Measurements from ENCODE around the gene AFAP1. TPM values are rescaled to one million over a fixed set of nuclear protein-coding genes. Genes with fewer than 3 reads are reported as not detected.
A peak's percentile ranks its signal among the peaks of the same experiment; 100 is the strongest.

The AFAP1 gene
- total RNA-seq, 4 donors from 2014 or later: 4.4 to 16.6 (median 10.7) TPM

GRCh38 chr4:7979652-7979968 is 39.9 kb upstream of the AFAP1 start:
- Histone ChIP-seq H3K36me3 (no peaks in the 10 kb centered on the region), H3K4me3 (no peak overlapping the region), H3K9me3 (no peaks in the 10 kb centered on the region), H3K4me1 (peaks cover 14 to 25% (median 15%) of the 10 kb centered on the region in 3 donors), H3K27me3 (peaks cover 0 to 11% (median 0%) of the 10 kb centered on the region in 4 donors), H3K27ac (no peak overlapping the region)
- TF ChIP-seq CTCF (IDR thresholded peaks at IDR 0.05) (no peak), POLR2A (IDR thresholded peaks at IDR 0.05) (no peak)
- WGBS, 2 donors: 82 to 83% methylated on average over 1 to 3 of the region's 4 CpGs
- intact Hi-C loops (cut with DNase I): no loop called here
- no peak for DNase-seq

GRCh38 chr4:7978907-7979651 is 39.4 kb upstream of the AFAP1 start:
- Histone ChIP-seq H3K4me1 (peaks cover 14 to 26% (median 15%) of the 10 kb centered on the region in 3 donors), H3K9me3 (no peaks in the 10 kb centered on the region), H3K27ac (peak overlapping the region; percentile 29 to 78 (median 67)), H3K4me3 (no peak overlapping the region), H3K36me3 (no peaks in the 10 kb centered on the region), H3K27me3 (peaks cover 0 to 6% (median 0%) of the 10 kb centered on the region in 4 donors)
- TF ChIP-seq CTCF (IDR thresholded peaks at IDR 0.05) (no peak), POLR2A (IDR thresholded peaks at IDR 0.05) (no peak)
- 72 to 80% methylated on average over 10 to 11 of the region's 17 CpGs for WGBS, 2 donors
- intact Hi-C loops (cut with DNase I): no loop called here
- no peak for DNase-seq

- H3K4me1 ChIP-seq: peaks cover 14 to 32% (median 19%) of the 10 kb centered on the region in 3 donors
- H3K36me3 ChIP-seq: no peaks in the 10 kb centered on the region
- WGBS, 2 donors: 33 to 37% methylated on average over 1 to 2 of the region's 5 CpGs
- DNase-seq: no peak
- no peaks in the 10 kb centered on the region for H3K9me3 ChIP-seq
- TF ChIP-seq CTCF (IDR thresholded peaks at IDR 0.05) (no peak), POLR2A (IDR thresholded peaks at IDR 0.05) (no peak)
- H3K27me3 ChIP-seq: peaks cover 0 to 2% (median 0%) of the 10 kb centered on the region in 4 donors
- intact Hi-C loops (cut with DNase I): no loop called here
- H3K4me3 ChIP-seq: no peak overlapping the region
- peak overlapping the region; percentile 29 to 78 (median 67) for H3K27ac ChIP-seq
Observed at GRCh38 chr4:7978489-7978888, 38.8 kb upstream of the AFAP1 start.

GRCh38 chr4:7976634-7977033 is 37.0 kb upstream of the AFAP1 start:
- WGBS, 2 donors: 83 to 90% methylated on average over 5 of the region's 5 CpGs

More at GRCh38 chr4:7976634-7977033, 37.0 kb upstream of the AFAP1 start:
- peaks cover 24 to 50% (median 38%) of the 10 kb centered on the region in 3 donors for H3K4me1 ChIP-seq
- H3K27me3 ChIP-seq: no peaks in the 10 kb centered on the region
- no peaks in the 10 kb centered on the region for H3K9me3 ChIP-seq
- H3K36me3 ChIP-seq: no peaks in the 10 kb centered on the region
- no peak overlapping the region for H3K27ac ChIP-seq
- no peak for DNase-seq
- TF ChIP-seq CTCF (IDR thresholded peaks at IDR 0.05) (no peak), POLR2A (IDR thresholded peaks at IDR 0.05) (no peak)
- intact Hi-C loops (cut with DNase I): no loop called here
- no peak overlapping the region for H3K4me3 ChIP-seq

All from esophagus squamous epithelium (tissue), 5 donors.